Mammary epithelial cell (primary cell): ENCODE results near the gene PSTPIP1.

Experiments
- EZH2 ChIP-seq: IDR thresholded peaks from 2 replicates; pipeline ENCODE4 v1.6.1; 2012; ENCODE audit warnings: low read length, inconsistent platforms, borderline replicate concordance
- TF ChIP-seq, protein P1 (sequence below), 2 donors: IDR thresholded peaks in 1 of 2; conservative IDR thresholded peaks in 1 of 2; 2 replicates each; pipeline ENCODE4 v1.5.1; 2011 to 2012; ENCODE audit warnings: inconsistent platforms in 2 of 2, low read length in 2 of 2, mild to moderate bottlenecking in 2 of 2, control low read depth in 1 of 2, low read depth in 1 of 2; ENCODE audit not compliant: insufficient read depth in 1 of 2; ENCODE audit errors: extremely low read depth in 1 of 2

DNA sequence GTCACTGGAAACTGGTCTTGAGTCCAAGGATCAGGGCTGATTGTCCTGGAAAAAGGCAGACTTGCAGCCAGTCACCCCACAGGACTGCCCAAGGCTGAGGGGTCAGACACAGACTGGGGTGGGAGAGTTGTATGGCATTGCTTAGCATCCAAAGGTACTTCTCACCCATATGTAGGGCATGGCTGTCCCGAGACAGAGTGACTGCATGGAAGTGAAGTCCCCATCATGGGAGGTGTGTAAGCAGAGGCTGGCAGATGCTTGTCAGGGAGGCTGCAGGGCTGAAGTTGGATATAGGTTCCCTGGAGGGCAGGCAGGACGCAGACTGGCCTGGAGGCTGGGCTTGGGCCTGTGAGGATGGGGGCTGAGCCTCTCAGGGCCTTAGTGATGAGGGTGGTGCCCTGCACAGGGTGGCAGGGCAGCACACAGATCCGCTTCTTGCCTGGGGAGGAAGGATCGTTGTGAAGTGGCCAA, 31.1 kb downstream of the PSTPIP1 start:
- no peak for TF ChIP-seq EZH2
- TF ChIP-seq, protein P1, sequence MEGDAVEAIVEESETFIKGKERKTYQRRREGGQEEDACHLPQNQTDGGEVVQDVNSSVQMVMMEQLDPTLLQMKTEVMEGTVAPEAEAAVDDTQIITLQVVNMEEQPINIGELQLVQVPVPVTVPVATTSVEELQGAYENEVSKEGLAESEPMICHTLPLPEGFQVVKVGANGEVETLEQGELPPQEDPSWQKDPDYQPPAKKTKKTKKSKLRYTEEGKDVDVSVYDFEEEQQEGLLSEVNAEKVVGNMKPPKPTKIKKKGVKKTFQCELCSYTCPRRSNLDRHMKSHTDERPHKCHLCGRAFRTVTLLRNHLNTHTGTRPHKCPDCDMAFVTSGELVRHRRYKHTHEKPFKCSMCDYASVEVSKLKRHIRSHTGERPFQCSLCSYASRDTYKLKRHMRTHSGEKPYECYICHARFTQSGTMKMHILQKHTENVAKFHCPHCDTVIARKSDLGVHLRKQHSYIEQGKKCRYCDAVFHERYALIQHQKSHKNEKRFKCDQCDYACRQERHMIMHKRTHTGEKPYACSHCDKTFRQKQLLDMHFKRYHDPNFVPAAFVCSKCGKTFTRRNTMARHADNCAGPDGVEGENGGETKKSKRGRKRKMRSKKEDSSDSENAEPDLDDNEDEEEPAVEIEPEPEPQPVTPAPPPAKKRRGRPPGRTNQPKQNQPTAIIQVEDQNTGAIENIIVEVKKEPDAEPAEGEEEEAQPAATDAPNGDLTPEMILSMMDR (conservative IDR thresholded peaks at IDR 0.05 in 1 of 2, IDR thresholded peaks at IDR 0.05 in 1 of 2; ENCODE audit: extremely low read depth in 1 of 2, insufficient read depth in 1 of 2, low read depth in 1 of 2, low read length in 2 of 2): no peak
